GM19328 (cell line): ENCODE results near the gene SCT.

Experiments
- ATAC-seq: cut with Tn5 transposase; IDR thresholded peaks from one replicate; pipeline ENCODE4 v1.9.1; 2021; ENCODE audit warnings: mild to moderate bottlenecking, moderate library complexity; ENCODE audit not compliant: unreplicated experiment

The SCT gene

DNA sequence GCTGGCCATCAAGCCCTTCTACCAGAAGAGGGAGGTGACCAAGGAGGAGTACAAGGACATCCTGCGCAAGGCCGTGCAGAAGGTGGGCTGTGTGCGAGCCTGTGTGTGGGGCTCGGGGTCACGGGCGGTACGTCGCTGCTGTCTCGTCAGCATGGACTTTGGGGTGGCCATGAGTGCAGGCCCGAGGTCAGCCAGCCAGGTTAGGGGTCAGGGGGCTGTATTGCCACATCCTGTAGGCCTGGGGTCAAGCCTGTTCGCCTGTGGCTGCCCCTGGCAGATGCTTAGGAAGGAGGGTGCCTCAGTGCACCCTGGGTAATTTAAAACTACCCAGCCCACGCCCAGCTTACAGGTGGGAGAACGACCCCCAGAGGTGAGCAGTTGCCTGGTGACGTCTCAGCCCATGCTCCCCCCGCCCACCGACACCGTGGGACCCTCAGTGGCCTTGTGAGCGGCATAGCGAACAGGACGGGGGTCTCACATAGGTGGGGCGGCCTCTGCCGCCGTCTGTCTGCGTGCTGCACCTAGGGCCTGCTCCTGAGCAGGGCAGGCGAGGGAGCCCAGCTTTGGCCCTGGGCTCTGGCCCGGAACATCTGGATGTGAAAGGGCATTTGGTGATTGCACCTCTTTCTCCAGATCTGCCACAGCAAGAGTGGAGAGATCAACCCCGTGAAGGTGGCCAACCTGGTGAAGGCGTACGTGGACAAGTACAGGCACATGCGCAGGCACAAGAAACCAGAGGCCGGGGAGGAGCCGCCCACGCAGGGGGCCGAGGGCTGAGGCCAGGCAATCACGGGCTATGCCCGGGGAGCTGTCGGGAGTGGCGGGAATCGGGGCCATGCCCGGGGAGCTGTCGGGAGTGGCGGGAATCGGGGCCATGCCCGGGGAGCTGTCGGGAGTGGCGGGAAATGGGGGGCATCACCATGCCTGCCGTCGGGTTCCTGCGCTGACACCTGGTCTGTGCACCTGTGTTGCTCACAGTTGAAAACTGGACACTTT is 15.7 kb downstream of the SCT start:
- ATAC-seq: no peak

DNA sequence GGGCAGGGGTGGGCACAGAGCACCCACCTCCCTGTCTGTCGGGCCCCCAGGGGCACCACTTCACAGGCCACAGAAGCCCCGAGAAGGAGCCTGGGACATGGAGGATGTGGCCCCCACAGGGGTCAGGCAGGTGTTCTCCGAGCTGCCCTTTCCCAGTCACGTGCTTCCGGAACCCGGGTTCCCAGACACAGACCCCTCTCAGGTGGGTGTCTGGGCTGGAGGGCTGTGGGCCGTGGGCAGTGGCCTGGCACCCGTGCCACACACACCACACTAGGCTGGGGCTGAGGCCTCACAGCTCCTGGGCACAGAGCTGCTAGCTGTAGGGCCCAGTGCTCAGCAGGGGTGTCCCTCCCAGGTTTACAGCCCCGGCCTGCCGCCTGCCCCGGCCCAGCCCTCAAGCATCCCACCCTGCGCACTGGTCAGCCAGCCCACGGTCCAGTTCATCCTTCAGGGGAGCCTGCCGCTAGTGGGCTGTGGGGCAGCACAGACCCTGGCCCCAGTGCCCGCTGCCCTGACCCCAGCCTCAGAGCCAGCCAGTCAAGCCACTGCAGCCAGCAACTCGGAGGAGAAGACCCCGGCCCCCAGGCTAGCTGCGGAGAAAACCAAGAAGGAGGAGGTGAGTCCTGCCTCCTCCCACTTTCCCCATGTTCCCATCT is 16.7 kb downstream of the SCT start:
- ATAC-seq: no peak

DNA sequence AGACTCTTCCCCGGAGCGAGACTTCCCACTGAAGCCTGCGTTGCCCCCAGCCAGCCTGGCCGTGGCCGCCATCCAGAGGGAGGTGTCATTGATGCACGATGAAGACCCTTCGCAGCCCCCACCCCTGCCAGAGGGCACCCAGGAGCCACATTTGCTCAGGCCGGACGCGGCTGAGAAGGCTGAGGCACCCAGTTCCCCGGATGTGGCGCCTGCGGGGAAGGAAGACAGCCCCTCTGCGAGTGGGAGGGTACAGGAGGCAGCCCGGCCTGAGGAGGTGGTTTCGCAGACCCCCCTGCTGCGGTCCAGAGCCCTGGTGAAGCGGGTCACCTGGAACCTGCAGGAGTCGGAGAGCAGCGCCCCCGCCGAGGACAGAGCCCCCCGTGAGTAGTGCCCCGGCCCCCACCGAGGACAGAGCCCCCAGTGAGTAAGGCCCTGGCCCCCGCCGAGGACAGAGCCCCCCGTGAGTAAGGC is 17.6 kb downstream of the SCT start:
- ATAC-seq: no peak

DNA sequence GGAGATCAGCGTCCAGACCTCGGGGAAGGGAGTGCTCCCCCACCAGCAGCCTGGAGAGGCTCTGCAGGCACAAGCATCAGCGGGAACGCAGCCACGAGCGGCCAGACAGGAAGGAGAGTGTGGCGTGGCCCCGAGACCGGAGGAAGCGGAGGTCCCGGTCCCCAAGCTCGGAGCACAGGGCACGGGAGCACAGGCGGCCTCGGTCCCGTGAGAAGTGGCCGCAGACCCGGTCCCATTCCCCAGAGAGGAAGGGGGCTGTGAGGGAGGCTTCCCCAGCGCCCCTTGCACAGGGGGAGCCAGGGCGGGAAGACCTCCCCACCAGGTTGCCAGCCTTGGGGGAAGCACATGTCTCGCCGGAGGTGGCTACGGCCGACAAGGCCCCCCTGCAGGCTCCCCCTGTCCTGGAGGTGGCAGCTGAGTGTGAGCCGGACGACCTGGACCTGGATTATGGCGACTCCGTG is 18.2 kb downstream of the SCT start:
- ATAC-seq: no peak

DNA sequence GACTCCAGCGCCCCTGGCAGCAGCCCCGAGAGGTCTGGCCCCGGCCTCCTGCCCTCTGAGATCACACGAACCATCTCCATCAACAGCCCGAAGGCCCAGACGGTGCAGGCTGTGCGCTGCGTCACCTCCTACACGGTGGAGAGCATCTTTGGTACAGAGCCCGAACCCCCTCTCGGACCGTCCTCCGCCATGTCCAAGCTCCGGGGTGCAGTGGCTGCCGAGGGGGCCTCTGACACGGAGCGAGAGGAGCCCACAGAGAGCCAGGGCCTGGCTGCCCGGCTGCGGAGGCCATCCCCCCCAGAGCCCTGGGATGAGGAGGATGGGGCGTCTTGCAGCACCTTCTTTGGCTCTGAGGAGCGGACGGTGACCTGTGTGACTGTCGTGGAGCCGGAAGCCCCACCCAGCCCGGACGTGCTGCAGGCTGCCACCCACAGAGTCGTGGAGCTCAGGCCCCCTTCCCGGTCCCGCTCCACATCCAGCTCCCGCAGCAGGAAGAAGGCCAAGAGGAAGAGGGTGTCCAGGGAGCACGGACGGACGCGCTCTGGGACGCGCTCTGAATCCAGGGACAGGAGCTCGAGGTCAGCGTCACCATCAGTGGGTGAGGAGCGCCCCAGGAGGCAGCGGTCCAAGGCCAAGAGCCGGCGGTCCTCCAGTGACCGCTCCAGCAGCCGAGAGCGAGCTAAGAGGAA is 18.9 kb downstream of the SCT start:
- ATAC-seq: no peak

DNA sequence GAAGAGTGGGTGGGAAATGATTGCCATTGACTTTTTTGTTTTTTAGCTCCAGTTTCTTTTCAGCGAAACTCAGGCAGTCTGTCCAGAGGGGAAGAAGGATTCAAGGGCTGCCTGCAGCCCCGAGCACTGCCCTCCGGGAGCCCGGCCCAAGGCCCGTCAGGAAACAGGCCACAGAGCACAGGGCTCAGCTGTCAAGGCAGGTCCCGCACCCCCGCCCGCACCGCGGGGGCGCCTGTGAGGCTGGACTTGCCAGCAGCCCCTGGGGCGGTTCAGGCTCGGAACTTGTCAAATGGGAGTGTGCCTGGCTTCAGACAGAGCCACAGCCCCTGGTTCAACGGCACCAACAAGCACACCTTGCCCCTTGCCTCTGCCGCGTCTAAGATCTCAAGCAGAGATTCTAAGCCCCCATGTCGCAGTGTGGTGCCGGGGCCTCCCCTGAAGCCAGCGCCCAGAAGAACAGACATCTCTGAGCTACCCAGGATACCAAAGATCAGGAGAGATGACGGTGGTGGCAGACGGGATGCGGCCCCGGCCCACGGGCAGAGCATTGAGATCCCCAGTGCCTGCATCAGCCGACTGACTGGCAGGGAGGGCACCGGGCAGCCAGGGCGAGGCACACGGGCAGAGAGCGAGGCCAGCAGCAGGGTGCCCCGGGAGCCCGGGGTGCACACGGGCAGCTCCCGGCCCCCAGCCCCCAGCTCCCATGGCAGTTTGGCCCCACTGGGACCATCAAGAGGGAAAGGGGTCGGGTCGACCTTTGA is 19.8 kb downstream of the SCT start:
- ATAC-seq: no peak

DNA sequence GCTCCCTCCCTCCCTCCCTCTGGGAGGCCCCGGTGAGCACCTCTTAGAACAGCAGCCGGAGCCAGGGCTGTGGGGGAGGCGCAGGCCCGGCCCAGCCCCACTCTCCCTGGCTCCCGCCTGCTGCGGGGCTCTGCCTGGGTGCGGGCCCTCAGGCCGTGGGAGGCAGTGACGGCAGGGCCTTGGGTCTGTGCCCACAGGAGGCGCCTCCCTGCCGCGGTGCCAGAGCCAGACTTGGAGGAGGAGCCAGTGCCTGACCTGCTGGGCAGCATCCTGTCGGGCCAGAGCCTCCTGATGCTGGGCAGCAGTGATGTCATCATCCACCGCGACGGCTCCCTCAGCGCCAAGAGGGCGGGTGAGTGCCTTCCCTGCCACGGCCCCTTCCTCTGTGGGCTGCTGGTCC is 20.7 kb downstream of the SCT start:
- no peak for ATAC-seq

DNA sequence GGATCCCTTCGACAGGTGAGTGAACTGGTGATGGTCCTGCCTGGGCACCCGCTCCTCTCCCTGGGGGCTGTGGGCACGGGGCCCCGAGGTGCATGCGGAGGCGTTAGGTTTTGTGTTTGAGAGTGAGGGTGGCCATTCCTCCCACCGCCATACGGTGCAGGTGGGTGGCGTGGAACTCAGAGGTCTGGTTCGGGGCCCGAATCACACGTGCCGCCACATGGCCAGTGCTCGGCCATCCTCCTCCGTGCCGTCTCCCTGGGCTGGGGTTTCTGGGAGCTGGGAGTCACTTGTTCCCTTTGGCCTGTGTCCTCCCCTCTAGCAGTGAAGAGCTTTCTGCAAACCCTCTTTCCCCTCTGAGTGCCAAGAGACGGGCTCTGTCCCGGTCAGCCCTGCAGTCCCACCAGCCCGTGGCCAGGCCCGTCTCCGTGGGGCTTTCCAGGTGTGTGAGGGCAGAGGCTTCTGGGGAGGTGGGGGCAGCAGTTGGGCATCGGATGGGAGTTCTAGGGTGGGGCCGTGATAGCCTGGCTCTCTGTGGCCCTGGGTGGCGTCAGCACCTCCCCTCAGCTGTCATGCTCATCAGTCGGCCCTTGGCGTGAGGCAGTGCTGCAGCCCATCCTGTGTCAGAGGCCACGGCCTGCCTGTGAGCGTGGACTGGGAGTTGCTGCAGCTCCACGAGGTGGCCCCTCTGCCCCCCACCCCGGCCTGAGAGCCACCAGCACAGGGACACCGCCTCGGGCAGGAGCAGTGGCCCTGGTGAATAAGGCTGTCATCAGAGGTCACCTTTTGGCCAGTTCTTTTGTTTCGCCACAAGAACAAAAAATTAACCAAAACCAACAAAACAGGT is 21.5 kb downstream of the SCT start:
- ATAC-seq: no peak

DNA sequence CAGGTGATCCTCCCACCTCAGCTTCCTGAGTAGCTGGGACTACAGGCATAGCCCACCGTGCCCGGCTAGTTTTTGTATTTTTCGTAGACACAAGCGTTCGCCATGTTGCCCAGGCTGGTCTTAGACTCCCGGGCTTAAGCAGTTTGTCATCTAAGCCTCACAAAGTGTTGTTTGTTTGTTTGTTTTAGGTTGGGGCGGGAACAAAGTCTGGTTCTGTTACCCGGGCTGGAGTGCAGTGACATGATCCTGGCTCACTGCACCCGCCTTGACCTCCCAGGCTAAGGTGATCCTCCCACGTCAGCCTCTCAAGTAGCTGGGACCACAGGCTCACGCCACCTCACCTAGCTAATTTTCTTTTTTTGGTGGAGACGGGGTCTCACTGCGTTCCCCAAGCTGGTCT is 23.8 kb downstream of the SCT start:
- ATAC-seq: no peak

DNA sequence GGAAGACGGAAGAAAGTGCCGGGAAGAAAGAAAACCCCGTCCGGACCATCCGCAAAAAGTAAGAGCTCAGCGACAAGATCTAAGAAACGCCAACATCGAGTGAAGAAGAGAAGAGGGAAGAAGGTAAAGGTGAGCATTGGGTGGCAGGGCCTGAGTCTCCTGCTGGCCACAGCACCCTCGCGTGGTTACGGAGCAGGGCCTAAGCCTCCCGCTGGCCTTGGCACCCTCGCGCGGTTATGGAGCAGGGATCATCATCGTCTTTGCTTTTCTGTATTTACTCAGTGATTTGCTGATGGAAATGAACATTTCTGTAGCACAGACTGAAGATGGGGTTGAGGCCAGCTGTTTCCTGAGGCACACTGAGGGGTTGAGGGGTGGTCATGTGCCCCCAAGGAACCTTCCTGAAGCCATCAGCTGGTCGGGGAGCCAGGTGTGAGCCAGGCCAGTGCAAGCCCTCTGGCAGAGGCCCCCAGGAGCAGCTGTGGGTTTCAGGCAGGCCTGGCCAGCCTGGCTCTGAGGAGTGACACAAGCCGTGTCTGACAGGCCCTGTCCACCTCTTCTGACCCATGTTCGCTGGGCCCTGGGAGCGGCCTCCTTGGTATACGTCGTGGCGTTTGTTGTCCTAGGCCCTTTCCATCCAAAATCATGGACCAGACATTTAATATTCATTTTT is 25.3 kb downstream of the SCT start:
- no peak for ATAC-seq

DNA sequence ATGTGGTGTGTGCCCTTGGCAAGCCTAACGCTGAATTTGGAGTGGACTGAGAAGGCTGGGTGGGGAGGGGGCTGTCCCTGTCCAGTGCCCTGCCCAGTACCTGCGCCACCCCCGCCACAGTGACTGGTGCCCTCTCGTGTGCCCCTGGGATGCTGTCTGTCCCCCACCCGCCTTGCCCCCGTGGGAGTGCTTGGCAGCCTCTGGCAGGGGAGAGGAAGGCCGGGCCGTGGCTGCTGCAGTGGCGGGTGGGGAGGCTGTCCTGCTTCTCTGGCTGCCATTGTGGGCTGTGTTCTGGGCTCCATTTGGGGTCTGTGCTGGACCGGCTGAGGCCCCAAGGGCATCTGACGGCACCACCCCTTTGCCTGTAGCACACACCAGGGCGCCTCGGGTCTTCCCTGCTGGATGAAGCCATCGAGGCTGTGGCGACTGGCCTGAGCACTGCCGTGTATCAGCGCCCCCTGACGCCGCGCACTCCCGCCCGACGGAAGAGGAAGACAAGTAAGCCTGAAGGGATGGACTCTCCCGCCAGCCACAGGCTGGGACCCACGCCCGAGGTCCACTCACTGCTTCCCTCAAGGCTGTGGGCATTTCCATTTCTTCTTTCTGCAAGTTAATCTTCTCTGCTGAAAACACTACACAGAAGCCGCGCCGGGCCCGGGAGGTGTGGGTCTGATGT is 28.8 kb downstream of the SCT start:
- ATAC-seq: no peak

DNA sequence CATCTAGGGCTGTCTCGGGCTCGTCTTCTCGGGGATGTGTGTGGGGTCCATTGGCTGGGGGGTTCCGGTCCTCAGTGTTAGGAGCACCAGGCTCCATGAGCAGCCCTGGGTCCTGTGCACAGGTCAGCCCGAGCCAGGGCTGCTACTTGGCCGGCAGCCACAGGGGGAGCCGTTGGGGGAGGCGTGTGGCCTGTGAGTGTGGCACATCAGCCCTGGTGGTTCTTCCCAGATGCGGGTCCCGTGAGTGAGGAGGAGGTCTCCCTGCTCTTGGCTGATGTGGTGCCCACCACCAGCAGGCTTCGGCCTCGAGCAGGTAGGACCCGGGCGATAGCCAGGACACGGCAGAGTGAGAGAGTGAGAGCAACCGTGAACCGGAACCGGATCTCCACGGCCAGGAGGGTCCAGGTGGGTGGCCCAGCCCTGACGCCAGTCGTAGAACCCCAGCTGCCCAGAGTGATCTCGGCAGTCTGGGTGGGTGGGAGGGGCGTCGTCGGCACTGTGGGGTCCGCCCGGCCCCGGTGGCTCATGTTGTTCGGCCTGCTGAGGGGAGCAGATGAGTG is 29.7 kb downstream of the SCT start:
- no peak for ATAC-seq

DNA sequence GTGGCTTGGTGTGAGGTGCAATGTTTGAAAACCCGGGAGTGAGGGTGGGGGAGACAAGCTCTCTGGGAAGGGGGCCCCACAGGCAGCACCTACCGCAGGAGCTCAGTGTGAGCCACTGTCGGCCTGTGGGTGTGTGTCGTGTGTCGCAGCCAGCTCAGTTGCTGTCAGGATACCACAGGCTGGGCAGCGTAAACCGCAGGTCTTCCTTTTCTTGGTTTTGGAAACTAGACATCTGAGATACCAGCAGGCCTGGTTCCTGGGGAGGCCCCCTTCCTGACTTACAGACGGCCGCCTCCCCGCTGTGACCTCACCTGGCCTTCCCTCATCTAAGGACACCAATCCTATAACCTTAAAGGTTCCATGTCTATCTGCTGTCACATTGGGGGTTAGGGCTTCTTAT is 30.6 kb downstream of the SCT start:
- no peak for ATAC-seq

DNA sequence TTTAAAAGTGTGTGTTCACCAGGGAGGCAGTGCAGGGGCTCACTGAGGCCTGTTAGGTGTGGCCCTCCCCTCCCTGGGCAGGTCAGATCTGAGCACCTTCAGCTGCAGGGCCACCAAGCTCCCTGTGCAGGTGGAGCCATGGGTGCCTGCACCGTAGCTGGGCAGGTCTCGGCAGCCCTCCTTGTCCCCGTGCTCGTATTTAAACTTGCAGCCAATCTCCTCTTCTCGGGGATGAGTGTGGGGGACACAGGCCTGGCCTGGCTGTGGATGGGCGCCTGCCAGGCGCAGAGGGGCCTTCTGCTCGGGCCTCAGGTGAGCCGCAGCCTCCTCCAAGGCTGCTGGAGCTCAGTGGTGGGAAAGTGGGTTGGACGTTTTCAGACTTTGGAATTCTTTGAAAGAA is 31.6 kb downstream of the SCT start:
- ATAC-seq: no peak

DNA sequence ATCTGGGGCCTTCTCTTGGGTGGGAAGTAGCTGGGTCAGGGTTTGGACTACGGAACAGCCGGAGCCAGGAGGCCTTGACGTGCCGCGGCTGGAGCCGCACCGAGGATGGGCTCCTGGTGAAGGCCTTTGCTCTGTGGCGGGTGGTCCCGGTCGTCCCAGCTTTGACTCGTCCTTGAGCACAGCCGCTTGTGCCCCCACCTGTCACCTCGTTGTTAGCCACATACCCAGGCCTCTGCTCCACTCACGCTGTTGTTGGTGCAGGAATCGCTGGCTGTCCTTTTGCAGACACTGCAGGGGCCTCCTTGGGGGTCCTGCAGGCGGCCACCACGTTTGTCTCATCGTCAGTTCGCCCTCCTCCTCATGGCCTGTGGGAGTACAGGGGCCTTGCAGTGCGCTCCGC is 33.6 kb downstream of the SCT start:
- no peak for ATAC-seq

DNA sequence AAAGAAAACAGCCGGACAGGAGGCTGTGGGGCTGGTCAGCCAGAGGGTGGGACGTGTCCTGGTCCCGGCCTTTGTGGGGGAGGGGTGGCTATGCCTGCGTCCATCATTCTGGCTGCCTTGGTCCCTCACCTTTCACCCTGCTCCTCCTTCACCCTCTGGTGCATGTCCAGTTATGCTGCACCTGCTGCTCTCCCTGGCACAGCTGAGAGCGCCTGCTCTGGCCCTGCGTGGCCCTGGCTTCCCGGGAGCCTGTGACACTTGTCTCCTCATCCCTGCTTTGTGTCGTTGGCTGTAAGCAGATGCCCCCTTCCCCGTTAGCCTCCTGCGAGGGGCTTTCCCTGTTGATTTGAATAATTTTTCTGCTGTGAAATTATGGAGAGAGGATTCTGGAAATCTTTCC is 34.1 kb downstream of the SCT start:
- ATAC-seq: no peak

DNA sequence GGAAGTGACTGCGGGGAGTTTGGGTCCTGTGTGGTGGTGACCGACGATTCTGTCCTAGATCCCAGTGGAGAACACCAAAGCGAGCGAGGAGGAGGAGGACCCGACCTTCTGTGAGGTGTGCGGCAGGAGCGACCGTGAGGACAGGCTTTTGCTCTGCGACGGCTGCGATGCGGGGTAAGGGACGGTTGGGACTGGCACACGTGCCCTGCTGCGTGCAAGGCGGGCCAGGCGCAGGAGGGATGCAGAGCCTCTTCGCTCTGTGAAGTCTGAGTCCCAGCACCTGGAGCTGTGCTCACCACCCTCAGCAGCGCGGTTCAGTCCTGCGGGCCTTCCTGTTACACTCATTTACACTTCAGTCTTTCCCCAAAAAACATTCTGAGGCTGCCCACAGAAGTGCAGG is 34.5 kb downstream of the SCT start:
- no peak for ATAC-seq

DNA sequence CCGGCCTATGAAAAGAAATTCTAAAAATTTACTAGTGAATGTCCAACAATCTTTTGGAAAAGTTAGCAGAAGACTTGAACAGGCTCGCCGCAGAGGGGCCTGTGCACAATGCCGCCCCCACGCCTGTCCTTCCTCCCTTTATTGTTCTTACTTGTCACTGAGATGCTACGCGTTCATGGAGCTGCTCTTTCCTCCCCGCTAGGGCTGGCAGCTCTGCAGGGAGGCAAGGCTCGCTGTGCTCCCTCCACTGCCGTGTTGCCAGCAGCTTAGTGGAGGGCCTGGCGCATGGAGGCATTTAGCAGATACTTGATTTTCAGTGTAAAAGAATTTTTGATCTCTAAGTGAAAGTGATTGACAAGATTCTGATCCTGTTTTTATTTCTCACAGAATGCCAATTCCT is 36.0 kb downstream of the SCT start:
- no peak for ATAC-seq
